ENCODE data around the gene SHD. TPM values are rescaled to one million over a fixed set of nuclear protein-coding genes. Genes with fewer than 3 reads are reported as not detected.
"Not testable (repeated sequence)": the region's sequence is repeated elsewhere in the genome, so short reads cannot be mapped to it uniquely, and the experiment has no call there.

Gene SHD
- total and polyA plus RNA-seq, 7 donors, result 0.04 to 2.1 (median 0.52) TPM; not detected in 1

DNA sequence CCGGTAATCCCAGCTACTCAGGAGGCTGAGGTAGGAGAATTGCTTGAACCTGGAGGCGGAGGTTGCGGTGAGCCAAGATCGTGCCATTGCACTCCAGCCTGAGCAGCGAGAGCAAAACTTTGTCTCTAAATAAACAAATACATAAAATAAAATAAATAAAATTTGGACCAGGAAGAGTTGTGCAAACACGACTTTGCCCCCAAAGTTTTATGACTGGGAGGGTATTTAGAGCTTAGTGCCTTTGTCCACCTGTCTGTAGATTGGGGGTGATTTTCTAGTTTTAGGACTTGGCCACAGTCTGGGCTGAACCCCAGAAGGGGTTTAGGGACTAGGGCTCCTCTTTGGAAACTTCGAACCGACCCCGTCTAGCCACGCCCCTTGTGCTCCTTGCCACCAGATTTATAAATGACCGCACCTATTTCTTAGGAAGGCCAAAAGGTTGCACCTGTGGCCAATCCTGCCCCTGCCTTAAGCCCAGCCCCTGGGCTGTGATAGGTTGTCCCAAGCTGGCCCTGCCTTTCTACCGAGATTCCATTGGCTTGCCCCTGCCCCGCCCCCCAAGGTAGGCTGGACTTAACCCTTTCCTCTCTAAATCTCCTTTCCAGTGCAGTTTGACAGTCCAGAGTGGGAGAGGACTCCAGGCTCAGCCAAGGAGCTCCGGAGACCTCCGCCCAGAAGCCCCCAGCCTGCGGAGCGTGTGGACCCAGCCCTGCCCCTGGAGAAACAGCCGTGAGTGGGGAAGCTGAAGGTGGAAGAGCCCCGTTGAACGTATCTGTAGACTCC is 5.3 kb downstream of the SHD start:
- H3K4me3 ChIP-seq, result no peak overlapping the region
- ATAC-seq (no peak), DNase-seq (no peak)
- no peaks in the 10 kb centered on the region for H3K9me3 ChIP-seq
- TF ChIP-seq, protein P1, sequence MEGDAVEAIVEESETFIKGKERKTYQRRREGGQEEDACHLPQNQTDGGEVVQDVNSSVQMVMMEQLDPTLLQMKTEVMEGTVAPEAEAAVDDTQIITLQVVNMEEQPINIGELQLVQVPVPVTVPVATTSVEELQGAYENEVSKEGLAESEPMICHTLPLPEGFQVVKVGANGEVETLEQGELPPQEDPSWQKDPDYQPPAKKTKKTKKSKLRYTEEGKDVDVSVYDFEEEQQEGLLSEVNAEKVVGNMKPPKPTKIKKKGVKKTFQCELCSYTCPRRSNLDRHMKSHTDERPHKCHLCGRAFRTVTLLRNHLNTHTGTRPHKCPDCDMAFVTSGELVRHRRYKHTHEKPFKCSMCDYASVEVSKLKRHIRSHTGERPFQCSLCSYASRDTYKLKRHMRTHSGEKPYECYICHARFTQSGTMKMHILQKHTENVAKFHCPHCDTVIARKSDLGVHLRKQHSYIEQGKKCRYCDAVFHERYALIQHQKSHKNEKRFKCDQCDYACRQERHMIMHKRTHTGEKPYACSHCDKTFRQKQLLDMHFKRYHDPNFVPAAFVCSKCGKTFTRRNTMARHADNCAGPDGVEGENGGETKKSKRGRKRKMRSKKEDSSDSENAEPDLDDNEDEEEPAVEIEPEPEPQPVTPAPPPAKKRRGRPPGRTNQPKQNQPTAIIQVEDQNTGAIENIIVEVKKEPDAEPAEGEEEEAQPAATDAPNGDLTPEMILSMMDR (IDR thresholded peaks at IDR 0.05), result no peak
- peaks cover 0 to 52% (median 12%) of the 10 kb centered on the region in 3 donors for H3K27me3 ChIP-seq (ENCODE audit: insufficient read depth in 3 of 3, low read length in 2 of 3)
- no peaks in the 10 kb centered on the region for H3K36me3 ChIP-seq (ENCODE audit: insufficient read depth in 1 of 2, low read depth in 1 of 2)
- H3K4me1 ChIP-seq, result peaks cover 2% of the 10 kb centered on the region
- no peak overlapping the region for H3K27ac ChIP-seq
- intact Hi-C loops (cut with DNase I), result no loop called here
- WGBS, 3 donors, result 57 to 62% (median 60%) methylated on average over 20 of the region's 20 CpGs

DNA sequence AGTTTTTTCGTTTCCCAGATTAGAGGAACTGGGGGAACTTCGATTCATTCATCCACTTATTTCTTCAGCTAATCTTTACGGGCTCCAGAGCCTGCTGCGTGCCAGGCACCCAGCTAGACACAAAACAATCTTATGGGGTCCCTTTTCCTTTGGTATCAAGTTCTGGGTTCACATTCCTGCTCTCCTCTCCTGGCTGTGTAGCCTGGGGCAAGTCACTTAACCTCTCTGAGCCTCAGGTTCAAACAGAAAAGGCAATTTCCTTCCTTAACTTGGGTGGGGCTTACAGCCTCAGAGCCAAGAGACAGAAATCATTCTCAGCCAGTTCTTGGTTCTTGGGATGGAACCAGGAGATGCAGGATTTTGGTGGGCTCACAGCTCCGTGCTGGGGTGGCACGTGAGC is 5.9 kb downstream of the SHD start:
- 77 to 84% (median 82%) methylated on average over 6 of the region's 6 CpGs for WGBS, 3 donors
- intact Hi-C loops (cut with DNase I), result no loop called here
- Histone ChIP-seq H3K4me3 (no peak overlapping the region), H3K36me3 (ENCODE audit: insufficient read depth in 1 of 2, low read depth in 1 of 2) (no peaks in the 10 kb centered on the region), H3K4me1 (no peaks in the 10 kb centered on the region), H3K27me3 (ENCODE audit: insufficient read depth in 3 of 3, low read length in 2 of 3) (peaks cover 0 to 46% (median 6%) of the 10 kb centered on the region in 3 donors), H3K27ac (no peak overlapping the region), H3K9me3 (no peaks in the 10 kb centered on the region)
- no peak for DNase-seq
- no peak for ATAC-seq
- TF ChIP-seq, protein P1 (IDR thresholded peaks at IDR 0.05), result no peak

DNA sequence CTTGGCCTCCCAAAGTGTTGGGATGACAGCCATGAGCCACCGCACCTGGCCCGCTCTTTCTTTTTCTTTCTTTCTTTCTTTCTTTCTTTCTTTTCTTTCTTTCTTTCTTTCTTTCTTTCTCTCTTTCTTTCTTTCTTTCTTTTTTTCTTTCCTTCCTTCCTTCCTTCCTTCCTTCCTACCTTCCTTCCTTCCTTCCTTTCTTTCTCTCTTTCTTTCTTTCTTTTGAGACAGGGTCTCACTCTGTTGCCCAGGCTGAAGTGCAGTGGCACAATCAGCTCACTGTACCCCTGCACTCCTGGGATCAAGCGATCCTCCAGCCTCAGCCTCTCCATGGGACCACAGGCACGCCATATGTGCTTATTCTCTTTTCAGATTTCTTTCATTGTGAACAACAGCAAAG is 7.1 kb downstream of the SHD start:
- H3K36me3 ChIP-seq (ENCODE audit: insufficient read depth in 1 of 2, low read depth in 1 of 2); ATAC-seq; H3K9me3 ChIP-seq; intact Hi-C loops (cut with DNase I); H3K27ac ChIP-seq; DNase-seq; H3K4me3 ChIP-seq; H3K4me1 ChIP-seq: not testable (repeated sequence)
- H3K27me3 ChIP-seq (ENCODE audit: insufficient read depth in 3 of 3, low read length in 2 of 3), result peaks cover 0 to 44% (median 3%) of the 10 kb centered on the region in 3 donors
- 92 to 94% (median 94%) methylated on average over 4 of the region's 4 CpGs for WGBS, 3 donors

DNA sequence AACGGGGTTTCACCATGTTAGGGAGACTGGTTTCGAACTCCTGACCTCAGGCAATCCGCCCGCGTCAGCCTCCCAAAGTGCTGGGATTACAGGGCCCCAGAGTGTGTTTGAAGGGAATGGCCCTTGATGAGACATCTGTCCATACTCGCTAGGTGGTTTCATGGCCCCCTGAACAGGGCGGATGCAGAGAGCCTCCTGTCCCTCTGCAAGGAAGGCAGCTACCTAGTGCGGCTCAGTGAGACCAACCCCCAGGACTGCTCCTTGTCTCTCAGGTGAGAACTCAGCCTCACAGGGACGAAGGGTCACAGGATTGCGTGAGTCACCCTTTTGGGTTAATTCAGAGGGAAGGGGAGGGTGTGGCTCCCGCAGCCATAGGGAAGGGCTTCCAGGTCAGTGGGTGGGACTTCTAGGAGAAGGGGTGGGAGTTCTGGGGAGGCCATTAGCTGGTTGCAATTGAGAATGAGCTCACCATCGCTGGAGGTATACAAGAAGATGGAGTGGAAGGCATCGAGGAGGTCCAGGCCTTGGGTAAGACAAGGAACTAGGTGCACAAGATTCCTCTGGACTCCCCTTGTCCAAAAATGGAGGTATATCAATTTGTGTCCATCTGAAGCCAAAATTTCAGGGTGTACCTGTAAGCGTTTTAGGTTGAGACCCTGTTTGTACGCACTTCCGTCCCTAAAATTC is 9.2 kb downstream of the SHD start:
- intact Hi-C loops (cut with DNase I), result no loop called here
- ATAC-seq, result no peak
- Histone ChIP-seq H3K4me1 (no peaks in the 10 kb centered on the region), H3K36me3 (ENCODE audit: insufficient read depth in 1 of 2, low read depth in 1 of 2) (no peaks in the 10 kb centered on the region), H3K4me3 (no peak overlapping the region), H3K27me3 (ENCODE audit: insufficient read depth in 3 of 3, low read length in 2 of 3) (peaks cover 0 to 23% (median 5%) of the 10 kb centered on the region in 3 donors), H3K9me3 (no peaks in the 10 kb centered on the region), H3K27ac (no peak overlapping the region)
- WGBS, 3 donors, result 83 to 88% (median 86%) methylated on average over 16 of the region's 16 CpGs
- no peak for DNase-seq
- TF ChIP-seq, protein P1 (IDR thresholded peaks at IDR 0.05), result no peak

DNA sequence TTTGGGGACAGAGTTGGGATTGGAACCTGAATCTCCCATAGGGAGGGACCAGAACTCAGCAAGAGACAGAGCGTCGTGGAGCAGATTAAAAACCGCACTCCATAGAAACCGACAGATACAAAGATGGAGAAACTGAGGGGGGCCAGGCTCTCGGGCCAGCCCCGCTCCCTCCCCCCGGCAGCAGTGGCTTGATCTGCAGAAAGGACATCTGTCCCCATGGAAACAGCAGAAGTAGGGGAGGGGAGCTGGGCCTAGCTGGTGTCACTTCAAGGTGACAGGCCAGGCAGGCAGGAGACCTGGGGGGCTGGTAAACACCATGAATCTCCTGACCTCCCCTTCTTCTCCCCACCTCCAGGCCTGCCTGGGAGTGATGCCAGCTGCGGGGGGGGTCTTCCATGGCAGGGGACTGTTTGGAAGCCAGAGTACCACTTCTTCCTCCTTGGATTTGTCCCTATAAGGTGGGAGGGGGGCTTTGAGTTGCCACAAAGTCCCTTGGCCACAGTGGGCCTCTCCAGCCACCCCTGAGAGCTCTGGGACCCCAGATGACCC is 12.2 kb downstream of the SHD start:
- TF ChIP-seq, protein P1 (IDR thresholded peaks at IDR 0.05), result no peak
- Histone ChIP-seq H3K4me3 (no peak overlapping the region), H3K36me3 (ENCODE audit: insufficient read depth in 1 of 2, low read depth in 1 of 2) (no peaks in the 10 kb centered on the region), H3K9me3 (no peaks in the 10 kb centered on the region), H3K27me3 (ENCODE audit: insufficient read depth in 3 of 3, low read length in 2 of 3) (peaks cover 0 to 17% (median 8%) of the 10 kb centered on the region in 3 donors), H3K27ac (no peak overlapping the region), H3K4me1 (no peaks in the 10 kb centered on the region)
- WGBS, 3 donors, result 56 to 64% (median 59%) methylated on average over 8 of the region's 8 CpGs
- ATAC-seq (no peak), DNase-seq (no peak)
- intact Hi-C loops (cut with DNase I), result no loop called here

Measured in psoas muscle (tissue), 8 donors.